Stimulated activated CD8-positive, alpha-beta memory T cell treated with anti-CD3 and anti-CD28 coated beads, Interleukin-12 subunit alpha, Interleukin-12 subunit beta, amount 100 ng/mL, for 24 hours (primary cell): ENCODE measurements around the gene OPCML.

ENCODE experiments used
- DNase-seq: peaks from one replicate; pipeline ENCODE4 v3.0.0-alpha.2; 2020; ENCODE audit errors: extremely low read depth

OPCML gene

DNA sequence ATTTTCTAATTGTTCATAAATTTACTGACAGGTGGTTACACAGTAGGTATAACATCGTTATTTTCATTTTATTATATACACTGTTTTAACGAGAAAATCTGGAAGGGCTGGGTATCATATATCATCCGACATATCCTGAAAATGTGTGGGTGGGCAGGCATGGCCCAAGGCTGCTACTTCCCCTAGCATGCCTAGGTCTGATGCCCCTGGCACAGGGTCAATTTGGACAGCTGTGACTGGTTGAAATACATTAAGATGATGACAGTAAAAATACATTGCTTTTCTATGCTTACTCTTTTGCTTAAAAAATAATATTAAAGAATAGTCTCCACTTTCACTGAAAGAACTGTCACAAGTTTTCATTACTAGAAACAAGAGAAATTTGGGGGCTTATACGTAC lies 908.8 kb downstream of the OPCML start:
- no peak for DNase-seq

DNA sequence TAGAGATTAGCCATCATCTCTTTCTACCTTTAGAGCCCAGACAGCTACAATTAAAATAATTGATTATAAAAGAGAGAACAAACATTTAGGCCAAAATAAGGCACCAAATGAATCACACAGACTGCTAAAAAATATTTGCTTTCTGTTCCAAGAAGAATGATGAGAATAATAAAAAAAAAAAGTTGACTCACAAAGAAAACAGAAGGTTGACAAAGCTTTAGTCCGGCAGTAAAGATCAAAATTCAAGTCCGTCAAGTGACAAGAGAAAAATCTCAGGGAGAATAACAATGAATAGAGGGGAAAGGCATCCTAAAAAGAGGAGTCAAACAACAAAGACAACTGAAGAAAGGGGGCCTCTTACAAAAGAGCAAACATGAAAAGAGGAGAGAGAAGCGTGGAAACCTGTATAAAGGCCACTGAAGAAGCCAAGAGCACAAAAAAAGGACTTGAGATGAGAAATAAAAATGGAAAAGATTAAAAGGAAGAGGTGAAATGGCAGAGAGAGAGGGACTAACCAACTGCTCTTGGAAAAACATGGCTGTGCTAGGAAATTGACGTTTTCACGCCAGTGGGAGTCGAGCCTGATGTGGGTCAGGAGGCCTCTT lies 910.2 kb downstream of the OPCML start:
- no peak for DNase-seq

DNA sequence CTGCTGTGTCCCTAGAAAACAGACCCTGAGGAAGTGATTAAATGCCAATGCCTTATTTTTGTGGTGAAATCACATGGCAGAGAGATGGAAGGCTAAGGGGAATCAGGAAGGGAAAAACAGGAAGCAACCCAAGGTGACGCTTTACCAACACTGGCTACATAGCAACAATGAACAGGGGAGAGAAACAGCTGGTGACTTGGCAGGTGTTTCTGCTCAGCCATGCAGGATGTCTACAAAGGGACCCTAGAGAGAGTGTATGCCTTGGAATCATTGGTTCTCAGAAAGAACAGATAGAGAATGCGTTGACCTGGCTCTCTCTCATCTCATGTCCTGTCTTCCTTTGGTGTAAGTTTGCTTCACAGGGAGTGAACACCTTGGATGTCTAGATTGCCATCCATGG lies 911.9 kb downstream of the OPCML start:
- DNase-seq: no peak

GRCh38 chr11:132610791-132611190 lies 921.5 kb downstream of the OPCML start:
- DNase-seq: no peak

GRCh38 chr11:132610216-132610615 lies 922.1 kb downstream of the OPCML start:
- DNase-seq: no peak

DNA sequence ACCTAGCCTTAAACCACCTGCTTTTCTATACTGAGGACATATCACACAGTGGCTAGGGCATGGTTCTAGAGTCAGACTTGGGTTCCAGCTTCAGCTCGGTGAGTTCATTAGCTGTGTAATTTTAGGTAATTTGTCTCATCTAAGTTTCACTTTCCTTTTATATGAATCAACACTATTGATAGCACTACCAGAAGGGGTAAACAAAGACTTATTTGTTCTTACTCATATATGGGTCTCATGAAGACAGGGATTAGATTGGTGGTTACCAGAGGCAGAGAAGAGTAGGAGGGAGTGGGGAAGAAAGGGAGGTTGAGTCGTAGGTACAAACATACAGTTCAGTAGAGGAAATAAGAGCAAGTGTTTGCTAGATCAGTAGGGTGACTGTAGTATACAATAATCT lies 924.7 kb downstream of the OPCML start:
- DNase-seq: no peak

- DNase-seq: no peak
These were observed 926.3 kb downstream of the OPCML start for GRCh38 chr11:132605825-132606570.

DNA sequence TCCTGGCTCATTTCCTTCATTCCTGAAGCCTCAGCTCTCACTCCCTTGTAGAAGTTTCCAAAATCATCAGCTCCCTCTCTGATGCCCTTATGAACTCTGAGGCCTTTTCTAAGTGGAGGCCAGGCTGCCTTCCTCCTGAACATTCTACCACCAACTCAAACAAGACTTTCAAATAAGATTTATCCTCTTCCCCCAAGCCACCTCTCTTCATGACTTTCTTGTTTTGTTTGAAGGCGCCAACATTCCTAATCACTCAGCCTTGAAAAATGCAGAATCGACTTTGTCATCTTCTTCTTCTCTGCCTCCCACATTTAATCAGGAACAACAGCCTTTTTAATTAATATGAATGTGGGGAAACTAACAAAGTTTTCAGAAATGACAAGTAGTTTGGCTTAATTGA lies 927.9 kb downstream of the OPCML start:
- no peak for DNase-seq

- DNase-seq: no peak
These were observed 930.4 kb downstream of the OPCML start for GRCh38 chr11:132601875-132602274.

GRCh38 chr11:132595711-132596134 lies 936.6 kb downstream of the OPCML start:
- DNase-seq: no peak

- no peak for DNase-seq
These were observed 937.1 kb downstream of the OPCML start for GRCh38 chr11:132595246-132595645.

GRCh38 chr11:132590986-132591385 lies 941.3 kb downstream of the OPCML start:
- no peak for DNase-seq

GRCh38 chr11:132590554-132590953 lies 941.7 kb downstream of the OPCML start:
- DNase-seq: no peak

DNA sequence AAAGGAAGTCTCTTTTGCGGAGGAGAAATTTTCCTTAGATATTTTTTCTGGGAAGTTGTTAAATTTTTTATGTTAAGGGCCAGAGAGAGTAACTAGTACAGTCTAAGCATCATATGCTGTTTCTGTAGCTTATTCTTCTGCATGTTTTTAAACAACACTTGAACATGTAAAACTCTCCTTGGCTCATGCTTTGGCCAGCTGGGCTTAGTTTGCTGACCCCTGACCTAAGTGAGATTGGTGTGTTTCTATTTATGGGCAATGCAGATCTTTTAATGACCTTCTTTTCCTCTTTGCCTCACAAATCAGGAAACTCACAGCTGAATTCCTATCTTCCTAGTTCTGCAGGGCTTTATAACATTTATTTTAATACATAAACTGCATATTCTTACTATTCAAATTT lies 942.5 kb downstream of the OPCML start:
- no peak for DNase-seq

- no peak for DNase-seq
These were observed 943.9 kb downstream of the OPCML start for GRCh38 chr11:132588366-132588765.

DNA sequence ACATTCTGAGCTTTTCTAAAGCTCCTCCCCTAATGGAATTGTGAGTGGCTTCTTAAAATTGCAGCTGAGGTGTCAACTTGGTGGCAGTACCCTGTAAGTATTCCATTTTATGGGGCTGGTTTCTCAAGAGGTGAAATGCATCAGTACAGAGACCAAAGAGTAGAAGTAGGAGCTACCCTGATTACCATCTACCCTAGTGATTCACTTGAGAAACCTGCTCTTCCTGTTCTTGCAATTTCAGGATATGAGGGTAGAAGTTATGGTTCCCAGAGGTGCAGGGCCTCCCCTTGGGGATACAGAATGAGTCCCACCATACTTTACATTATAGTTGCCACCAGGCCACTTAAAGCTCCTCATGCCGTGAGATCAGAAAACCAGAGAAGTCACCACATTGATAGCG lies 944.6 kb downstream of the OPCML start:
- DNase-seq: no peak

GRCh38 chr11:132586801-132587200 lies 945.5 kb downstream of the OPCML start:
- DNase-seq: no peak

- no peak for DNase-seq
These were observed 952.5 kb downstream of the OPCML start for GRCh38 chr11:132579634-132580327.

DNA sequence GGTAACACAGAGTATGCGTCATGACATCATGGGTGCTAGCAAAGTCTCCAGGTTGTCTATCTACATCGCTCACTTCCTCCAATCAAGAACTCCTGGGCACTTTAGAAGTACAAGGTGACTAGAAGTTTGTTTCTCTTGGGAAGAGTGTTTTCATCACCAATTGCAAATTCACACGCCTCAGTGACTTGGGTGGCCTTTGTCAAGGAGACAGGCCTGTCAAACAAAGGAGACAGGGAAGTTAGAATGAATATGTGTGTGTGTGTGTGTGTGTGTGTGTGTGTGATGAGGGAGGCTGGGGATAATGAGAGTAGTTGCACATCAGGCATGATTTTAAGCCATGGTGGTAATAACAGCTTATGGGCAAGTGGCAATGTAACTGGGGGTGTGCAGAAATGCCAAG lies 953.2 kb downstream of the OPCML start:
- DNase-seq: no peak

GRCh38 chr11:132578580-132578979 lies 953.7 kb downstream of the OPCML start:
- DNase-seq: no peak

- no peak for DNase-seq
These were observed 955.6 kb downstream of the OPCML start for GRCh38 chr11:132576706-132577105.

GRCh38 chr11:132564091-132564885 lies 968.0 kb downstream of the OPCML start:
- DNase-seq: no peak
